ENCODE results near the gene CC2D2B.

DNA sequence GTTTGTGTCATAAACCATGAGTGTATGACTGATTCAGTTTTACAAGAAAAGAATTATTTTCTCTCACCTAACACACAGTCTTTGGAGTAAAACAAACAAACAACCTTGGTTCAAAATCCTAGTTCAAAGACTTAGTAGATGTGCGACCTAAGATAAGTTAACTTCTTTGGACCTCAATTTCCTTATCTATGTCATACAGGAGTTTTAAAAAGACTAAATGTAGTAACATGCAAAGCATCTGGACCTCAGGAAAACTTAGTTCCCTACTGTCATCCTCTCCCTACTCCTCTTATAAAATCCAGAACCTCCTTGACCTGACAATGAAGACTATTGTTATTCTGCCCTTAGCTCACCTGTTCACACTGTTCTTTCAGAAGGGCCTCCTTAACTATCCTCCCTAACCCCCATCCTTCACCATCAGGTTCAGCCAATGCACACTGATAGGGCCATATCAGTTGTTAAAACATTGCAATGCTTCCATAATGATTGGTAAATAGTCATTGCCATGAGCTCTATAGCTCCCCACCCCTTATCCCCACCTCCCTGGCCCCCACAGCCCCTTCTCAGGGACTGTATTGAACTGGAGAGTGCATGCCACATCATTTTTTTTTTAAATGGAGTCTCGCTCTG lies 106.8 kb downstream of the CC2D2B start:
- TF ChIP-seq CTCF (IDR thresholded peaks at IDR 0.05) (no peak), POLR2A (IDR thresholded peaks at IDR 0.05) (no peak)
